Smooth muscle cell (in vitro differentiated cells): ENCODE measurements around the gene GGA1. TPM values are rescaled to one million over a fixed set of nuclear protein-coding genes. Genes with fewer than 3 reads are reported as not detected.
A peak's percentile ranks its signal among the peaks of the same experiment; 100 is the strongest.

Experiments
- DNase-seq: peaks from one replicate; lab custom pipeline; 2025; ENCODE audit not compliant: unreplicated experiment; lab: John Stamatoyannopoulos, UW
- H2AFZ ChIP-seq: fragments of 200-600 bp; sonication (generic); 2 replicates; pipeline ENCODE4 v1.6.0; 2016; ENCODE audit warnings: antibody characterized with exemption, low read depth, mild to moderate bottlenecking
- H3F3A ChIP-seq: fragments of 200-600 bp; sonication (generic); 2 replicates; pipeline ENCODE4 v1.6.0; 2017; ENCODE audit warnings: antibody characterized with exemption, low read depth
- H3K27ac ChIP-seq: fragments of 200-600 bp; sonication (generic); 2 replicates; pipeline ENCODE4 v1.5.1; 2016; ENCODE audit warnings: low read depth, mild to moderate bottlenecking
- H3K27me3 ChIP-seq: fragments of 200-600 bp; sonication (generic); 2 replicates; pipeline ENCODE4 v1.6.1; 2016; ENCODE audit warnings: low read depth, mild to moderate bottlenecking
- H3K36me3 ChIP-seq: fragments of 200-600 bp; sonication (generic); 2 replicates; pipeline ENCODE4 v1.5.1; 2016; ENCODE audit warnings: low read depth
- H3K4me1 ChIP-seq: fragments of 200-600 bp; sonication (generic); 2 replicates; pipeline ENCODE4 v1.5.1; 2016; ENCODE audit warnings: low read depth
- H3K4me2 ChIP-seq: fragments of 200-600 bp; sonication (generic); 2 replicates; pipeline ENCODE4 v1.6.0; 2016; ENCODE audit warnings: mild to moderate bottlenecking
- H3K4me3 ChIP-seq: fragments of 200-600 bp; sonication (generic); 2 replicates; pipeline ENCODE4 v1.5.1; 2016; ENCODE audit warnings: mild to moderate bottlenecking
- H3K79me2 ChIP-seq: fragments of 200-600 bp; sonication (generic); 2 replicates; pipeline ENCODE4 v1.6.0; 2016; ENCODE audit warnings: low read depth, mild to moderate bottlenecking
- H3K9ac ChIP-seq: fragments of 200-600 bp; sonication (generic); 2 replicates; pipeline ENCODE4 v1.6.0; 2016; ENCODE audit warnings: low read depth
- H3K9me3 ChIP-seq: fragments of 200-600 bp; sonication (generic); replicated peaks from 2 replicates; pipeline ENCODE4 v1.5.1; 2016; ENCODE audit warnings: low read depth
- H4K20me1 ChIP-seq: fragments of 200-600 bp; sonication (generic); 2 replicates; pipeline ENCODE4 v1.6.0; 2016; ENCODE audit warnings: low read depth
- CTCF ChIP-seq: fragments of 200-600 bp; sonication (generic); IDR thresholded peaks from 2 replicates; pipeline ENCODE4 v1.5.1; 2017; ENCODE audit warnings: borderline replicate concordance, mild to moderate bottlenecking, antibody characterized with exemption; ENCODE audit not compliant: insufficient read depth, poor library complexity, severe bottlenecking
- WGBS: methylation state at CpG from one replicate; pipeline ENCODE4 v1.1.7; 2016; ENCODE audit warnings: low lambda C conversion rate; 5-methylcytosine and 5-hydroxymethylcytosine counted together
- polyA plus RNA-seq: library from polyadenylated mRNA; unstranded; fragments of >200 nt; fragmentation: Nextera tagmentation; extraction: Ambion mirVana; gene quantifications from 2 replicates; pipeline ENCODE4 v1.2.1, GENCODE V29; 2016
- total RNA-seq: library from RNA; depleted of rRNA; stranded (reverse); fragments of >200 nt; gene quantifications from 2 replicates; pipeline ENCODE4 v1.2.3, GENCODE V29; 2014

The GGA1 gene
- total and polyA plus RNA-seq, 2 experiments from 2014 or later, result 15.6 to 44.0 TPM

GRCh38 chr22:37618674-37619073, 10.0 kb downstream of the GGA1 start:
- no peak for DNase-seq
- Histone ChIP-seq H3K27me3 (no peaks in the 10 kb centered on the region), H3K79me2 (no peaks in the 10 kb centered on the region), H3K27ac (no peak overlapping the region), H3K4me1 (no peaks in the 10 kb centered on the region), H3K9me3 (no peaks in the 10 kb centered on the region), H3K36me3 (no peaks in the 10 kb centered on the region), H3F3A (no peaks in the 10 kb centered on the region), H4K20me1 (no peaks in the 10 kb centered on the region), H3K4me2 (no peak overlapping the region), H3K9ac (no peak overlapping the region), H3K4me3 (no peak overlapping the region), H2AFZ (no peak overlapping the region)
- WGBS, result 99% methylated on average over 6 of the region's 6 CpGs
- no peak for TF ChIP-seq CTCF

GRCh38 chr22:37619991-37620390, 11.4 kb downstream of the GGA1 start:
- no peak overlapping the region for H3K4me3 ChIP-seq
- WGBS, result 95% methylated on average over 7 of the region's 7 CpGs
- no peaks in the 10 kb centered on the region for H3K4me1 ChIP-seq
- H3K79me2 ChIP-seq, result no peaks in the 10 kb centered on the region
- H2AFZ ChIP-seq, result no peak overlapping the region
- H4K20me1 ChIP-seq, result no peaks in the 10 kb centered on the region
- H3K27ac ChIP-seq, result no peak overlapping the region
- no peak overlapping the region for H3K9ac ChIP-seq
- no peak for DNase-seq
- no peaks in the 10 kb centered on the region for H3F3A ChIP-seq
- no peak overlapping the region for H3K4me2 ChIP-seq
- no peaks in the 10 kb centered on the region for H3K9me3 ChIP-seq
- H3K36me3 ChIP-seq, result no peaks in the 10 kb centered on the region
- no peaks in the 10 kb centered on the region for H3K27me3 ChIP-seq
- no peak for TF ChIP-seq CTCF

GRCh38 chr22:37621352-37621860, 12.8 kb downstream of the GGA1 start:
- DNase-seq, result no peak
- no peak overlapping the region for H3K27ac ChIP-seq
- H3K27me3 ChIP-seq, result no peaks in the 10 kb centered on the region
- H3K9ac ChIP-seq, result no peak overlapping the region
- H4K20me1 ChIP-seq, result peaks cover 4% of the 10 kb centered on the region
- H3K4me1 ChIP-seq, result no peaks in the 10 kb centered on the region
- TF ChIP-seq CTCF, result no peak
- no peaks in the 10 kb centered on the region for H3K9me3 ChIP-seq
- no peaks in the 10 kb centered on the region for H3K36me3 ChIP-seq
- H2AFZ ChIP-seq, result no peak overlapping the region
- no peak overlapping the region for H3K4me3 ChIP-seq
- H3K79me2 ChIP-seq, result no peaks in the 10 kb centered on the region
- H3F3A ChIP-seq, result no peaks in the 10 kb centered on the region
- WGBS, result 97% methylated on average over 12 of the region's 12 CpGs
- H3K4me2 ChIP-seq, result no peak overlapping the region

- Histone ChIP-seq H3K4me3 (no peak overlapping the region), H2AFZ (no peak overlapping the region), H3K4me2 (no peak overlapping the region), H3K36me3 (no peaks in the 10 kb centered on the region), H3K27ac (no peak overlapping the region), H3F3A (no peaks in the 10 kb centered on the region), H4K20me1 (peaks cover 6% of the 10 kb centered on the region), H3K4me1 (no peaks in the 10 kb centered on the region), H3K9me3 (no peaks in the 10 kb centered on the region), H3K9ac (no peak overlapping the region), H3K27me3 (no peaks in the 10 kb centered on the region), H3K79me2 (no peaks in the 10 kb centered on the region)
- peak; percentile 95 for TF ChIP-seq CTCF
- 73% methylated on average over 22 of the region's 22 CpGs for WGBS
- DNase-seq, result peak; percentile 44
Observed at GRCh38 chr22:37623075-37624016, 14.7 kb downstream of the GGA1 start.
